C4-2B (cell line): ENCODE results near the gene S100A16.

ENCODE experiments used
- ZFX ChIP-seq: fragments of 450-650 bp; IDR thresholded peaks from 2 replicates; pipeline ENCODE4 v1.6.1; 2017
- TF ChIP-seq, protein P1 (sequence below): fragments of 450-650 bp; conservative IDR thresholded peaks from 2 replicates; pipeline ENCODE4 v1.5.1; 2017; ENCODE audit warnings: mild to moderate bottlenecking

DNA sequence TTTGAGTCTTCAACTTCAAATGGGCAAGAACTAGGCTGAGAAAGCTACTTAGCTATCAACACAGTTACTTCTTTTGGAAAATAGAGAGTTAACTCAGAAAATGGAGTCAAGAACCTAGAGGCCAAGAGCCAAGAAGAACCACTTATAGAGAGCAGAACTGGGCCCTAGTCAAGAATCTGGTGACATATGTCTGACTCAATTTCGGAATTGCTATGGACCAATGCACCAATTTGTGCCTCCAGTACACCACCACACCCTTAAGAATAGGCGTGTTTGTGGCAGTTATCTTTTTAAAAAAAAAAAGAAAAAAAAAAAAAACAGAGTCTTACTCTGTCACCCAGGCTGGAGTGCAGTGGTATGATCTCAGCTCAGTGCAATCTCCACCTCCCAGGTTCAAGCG, 55.1 kb downstream of the S100A16 start:
- no peak for TF ChIP-seq ZFX
- TF ChIP-seq, protein P1, sequence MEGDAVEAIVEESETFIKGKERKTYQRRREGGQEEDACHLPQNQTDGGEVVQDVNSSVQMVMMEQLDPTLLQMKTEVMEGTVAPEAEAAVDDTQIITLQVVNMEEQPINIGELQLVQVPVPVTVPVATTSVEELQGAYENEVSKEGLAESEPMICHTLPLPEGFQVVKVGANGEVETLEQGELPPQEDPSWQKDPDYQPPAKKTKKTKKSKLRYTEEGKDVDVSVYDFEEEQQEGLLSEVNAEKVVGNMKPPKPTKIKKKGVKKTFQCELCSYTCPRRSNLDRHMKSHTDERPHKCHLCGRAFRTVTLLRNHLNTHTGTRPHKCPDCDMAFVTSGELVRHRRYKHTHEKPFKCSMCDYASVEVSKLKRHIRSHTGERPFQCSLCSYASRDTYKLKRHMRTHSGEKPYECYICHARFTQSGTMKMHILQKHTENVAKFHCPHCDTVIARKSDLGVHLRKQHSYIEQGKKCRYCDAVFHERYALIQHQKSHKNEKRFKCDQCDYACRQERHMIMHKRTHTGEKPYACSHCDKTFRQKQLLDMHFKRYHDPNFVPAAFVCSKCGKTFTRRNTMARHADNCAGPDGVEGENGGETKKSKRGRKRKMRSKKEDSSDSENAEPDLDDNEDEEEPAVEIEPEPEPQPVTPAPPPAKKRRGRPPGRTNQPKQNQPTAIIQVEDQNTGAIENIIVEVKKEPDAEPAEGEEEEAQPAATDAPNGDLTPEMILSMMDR, result no peak
